MM.1S (cell line): Measurements from ENCODE around the gene GPATCH8.
"Not testable (repeated sequence)": the region's sequence is repeated elsewhere in the genome, so short reads cannot be mapped to it uniquely, and the experiment has no call there.

Source experiments
- DNase-seq: peaks from one replicate; pipeline ENCODE4 v3.0.0-alpha.2; 2015
- H2AFZ ChIP-seq: fragments of 300-600 bp; sonication (generic); 2 replicates; pipeline ENCODE4 v1.6.0; 2016; ENCODE audit warnings: antibody characterized with exemption, low read length
- H3F3A ChIP-seq: fragments of 300-600 bp; sonication (generic); 2 replicates; pipeline ENCODE4 v1.6.1; 2016; ENCODE audit warnings: mild to moderate bottlenecking, antibody characterized with exemption, low read length, moderate library complexity, mixed read lengths; ENCODE audit not compliant: insufficient read depth
- H3K27ac ChIP-seq: fragments of 300-600 bp; sonication (generic); 2 replicates; pipeline ENCODE4 v1.5.1; 2016; ENCODE audit warnings: mild to moderate bottlenecking, low read length
- H3K27me3 ChIP-seq: fragments of 300-600 bp; sonication (generic); replicated peaks from 2 replicates; pipeline ENCODE4 v1.6.0; 2016; ENCODE audit warnings: low read length; ENCODE audit not compliant: insufficient read depth
- H3K36me3 ChIP-seq: fragments of 300-600 bp; sonication (generic); replicated peaks from 2 replicates; pipeline ENCODE4 v1.6.1; 2016; ENCODE audit warnings: mild to moderate bottlenecking, low read length, mixed read lengths; ENCODE audit not compliant: insufficient read depth
- H3K4me1 ChIP-seq: fragments of 300-600 bp; sonication (generic); 2 replicates; pipeline ENCODE4 v1.6.1; 2016; ENCODE audit warnings: low read length, mixed read lengths
- H3K4me2 ChIP-seq: fragments of 300-600 bp; sonication (generic); 2 replicates; pipeline ENCODE4 v1.6.0; 2016; ENCODE audit warnings: low read depth, low read length
- H3K4me3 ChIP-seq: fragments of 300-600 bp; sonication (generic); 2 replicates; pipeline ENCODE4 v1.5.1; 2016; ENCODE audit warnings: low read length, mixed read lengths
- H3K79me2 ChIP-seq: fragments of 300-600 bp; sonication (generic); 2 replicates; pipeline ENCODE4 v1.6.1; 2016; ENCODE audit warnings: mixed run types, low read length, mixed read lengths
- H3K9ac ChIP-seq: fragments of 300-600 bp; sonication (generic); 2 replicates; pipeline ENCODE4 v1.6.1; 2016; ENCODE audit warnings: low read length, mixed read lengths
- H3K9me2 ChIP-seq: fragments of 300-600 bp; sonication (generic); replicated peaks from 2 replicates; pipeline ENCODE4 v1.6.1; 2016; ENCODE audit warnings: mild to moderate bottlenecking, low read length, mixed read lengths; ENCODE audit not compliant: insufficient read depth
- H3K9me3 ChIP-seq: fragments of 300-600 bp; sonication (generic); replicated peaks from 2 replicates; pipeline ENCODE4 v1.6.1; 2016; ENCODE audit warnings: mild to moderate bottlenecking, low read length, mixed read lengths; ENCODE audit not compliant: insufficient read depth
- H4K20me1 ChIP-seq: fragments of 300-600 bp; sonication (generic); 2 replicates; pipeline ENCODE4 v1.6.1; 2016; ENCODE audit warnings: mild to moderate bottlenecking, low read length, moderate library complexity, mixed read lengths; ENCODE audit not compliant: insufficient read depth
- CTCF ChIP-seq: fragments of 300-600 bp; sonication (generic); IDR thresholded peaks from 2 replicates; pipeline ENCODE4 v1.5.1; 2016; ENCODE audit warnings: antibody characterized with exemption, low read length, mixed read lengths
- EZH2 ChIP-seq: fragments of 300-600 bp; sonication (generic); optimal IDR thresholded peaks from 2 replicates; pipeline ENCODE3; 2017; ENCODE audit warnings: low read depth, mild to moderate bottlenecking, antibody characterized with exemption, low read length, mixed read lengths
- EZH2phosphoT487 ChIP-seq: fragments of 300-600 bp; sonication (generic); IDR thresholded peaks from 2 replicates; pipeline ENCODE4 v1.6.1; 2018; ENCODE audit warnings: antibody characterized with exemption, low read length

The GPATCH8 gene

GRCh38 chr17:44540246-44541084 is 37.3 kb upstream of the GPATCH8 start:
- H3K4me3 ChIP-seq = no peak overlapping the region
- DNase-seq = no peak
- H3F3A ChIP-seq = no peaks in the 10 kb centered on the region
- H3K27ac ChIP-seq = no peak overlapping the region
- H4K20me1 ChIP-seq = no peaks in the 10 kb centered on the region
- no peak overlapping the region for H3K4me2 ChIP-seq
- no peak overlapping the region for H3K9ac ChIP-seq
- TF ChIP-seq CTCF = no peak
- no peak for TF ChIP-seq EZH2phosphoT487
- no peak for TF ChIP-seq EZH2
- H3K27me3 ChIP-seq = peaks cover 6% of the 10 kb centered on the region; the same call in 1 of the 2 replicates
- H3K36me3 ChIP-seq = no peaks in the 10 kb centered on the region
- H3K9me3 ChIP-seq = no peaks in the 10 kb centered on the region
- H2AFZ ChIP-seq = no peak overlapping the region
- H3K9me2 ChIP-seq = no peaks in the 10 kb centered on the region
- H3K79me2 ChIP-seq = no peaks in the 10 kb centered on the region
- peaks cover 6% of the 10 kb centered on the region for H3K4me1 ChIP-seq

- Histone ChIP-seq H4K20me1 (no peaks in the 10 kb centered on the region), H3K36me3 (no peaks in the 10 kb centered on the region), H3K27ac (no peak overlapping the region), H3K79me2 (no peaks in the 10 kb centered on the region), H3K9me3 (no peaks in the 10 kb centered on the region), H3K9ac (no peak overlapping the region), H3K27me3 (peaks cover 6% of the 10 kb centered on the region; the same call in 1 of the 2 replicates), H2AFZ (no peak overlapping the region), H3K4me1 (peaks cover 6% of the 10 kb centered on the region), H3K4me2 (no peak overlapping the region), H3K4me3 (no peak overlapping the region), H3F3A (no peaks in the 10 kb centered on the region), H3K9me2 (no peaks in the 10 kb centered on the region)
- DNase-seq = no peak
- TF ChIP-seq CTCF = no peak
- TF ChIP-seq EZH2 = no peak
- no peak for TF ChIP-seq EZH2phosphoT487
These were observed 36.5 kb upstream of the GPATCH8 start for GRCh38 chr17:44539673-44540072.

- not testable (repeated sequence) for H3F3A ChIP-seq, H3K9ac ChIP-seq, DNase-seq, H2AFZ ChIP-seq, H3K27ac ChIP-seq, H3K9me3 ChIP-seq, H4K20me1 ChIP-seq, H3K36me3 ChIP-seq, H3K4me1 ChIP-seq, H3K27me3 ChIP-seq, H3K4me3 ChIP-seq, H3K4me2 ChIP-seq, H3K79me2 ChIP-seq, H3K9me2 ChIP-seq
These were observed 34.7 kb upstream of the GPATCH8 start for GRCh38 chr17:44537922-44538321.
